GM12878 (cell line): Measurements from ENCODE around the gene ARIH2.

Experiments used
- BCL11A ChIP-seq: IDR thresholded peaks from 2 replicates; pipeline ENCODE4 v1.6.1; 2011; ENCODE audit warnings: low read depth, low read length
- CEBPB ChIP-seq, 2 experiments: fragments of 150-350 bp in 1 of 2; IDR thresholded peaks; 2 replicates each; pipeline ENCODE4 v1.6.1; 2012 to 2014; ENCODE audit warnings: low read depth in 2 of 2, low read length in 2 of 2, borderline replicate concordance in 1 of 2, inconsistent platforms in 1 of 2
- EZH2 ChIP-seq: IDR thresholded peaks from 2 replicates; pipeline ENCODE4 v1.6.1; 2012; ENCODE audit warnings: low read depth, mild to moderate bottlenecking, control low read depth, inconsistent platforms, low read length, borderline replicate concordance; ENCODE audit not compliant: control insufficient read depth
- MTA3 ChIP-seq: IDR thresholded peaks from 2 replicates; pipeline ENCODE4 v1.6.1; 2012; ENCODE audit warnings: low read length, inconsistent platforms, borderline replicate concordance
- MXI1 ChIP-seq: fragments of 150-350 bp; IDR thresholded peaks from 2 replicates; pipeline ENCODE4 v1.6.1; 2011; ENCODE audit warnings: low read depth, mild to moderate bottlenecking, inconsistent platforms, low read length, improper control_type of control experiment
- POLR2A ChIP-seq: IDR thresholded peaks from 2 replicates; pipeline ENCODE4 v1.6.1; 2011; ENCODE audit warnings: low read depth, mild to moderate bottlenecking, low read length
- RAD21 ChIP-seq: IDR thresholded peaks from 2 replicates; pipeline ENCODE4 v1.6.1; 2011; ENCODE audit warnings: mild to moderate bottlenecking, low read depth, low read length, moderate library complexity; ENCODE audit not compliant: insufficient read depth
- RFX5 ChIP-seq: IDR thresholded peaks from 2 replicates; pipeline ENCODE4 v1.6.1; 2011; ENCODE audit warnings: low read depth, low read length, improper control_type of control experiment
- SP1 ChIP-seq: IDR thresholded peaks from one replicate; pipeline ENCODE4 v1.6.1; 2011; ENCODE audit warnings: low read depth, low read length
- YY1 ChIP-seq: IDR thresholded peaks from 2 replicates; pipeline ENCODE4 v1.6.1; 2011; ENCODE audit warnings: low read depth, mild to moderate bottlenecking, low read length
- ZNF207 ChIP-seq: fragments of 450-650 bp; IDR thresholded peaks from 2 replicates; pipeline ENCODE4 v1.6.1; 2014; ENCODE audit warnings: antibody characterized with exemption, mild to moderate bottlenecking, borderline replicate concordance
- ZZZ3 ChIP-seq: IDR thresholded peaks from 2 replicates; pipeline ENCODE4 v1.6.1; 2011; ENCODE audit warnings: low read depth; ENCODE audit not compliant: control insufficient read depth, insufficient read length

- TF ChIP-seq RAD21 (no peak), MTA3 (no peak), RFX5 (no peak), EZH2 (no peak), CEBPB (IDR thresholded peaks at IDR 0.05; ENCODE audit: borderline replicate concordance in 1 of 2, low read depth in 2 of 2, low read length in 2 of 2) (no peak), SP1 (no peak), POLR2A (no peak), ZZZ3 (no peak), BCL11A (no peak), ZNF207 (no peak), MXI1 (no peak), YY1 (no peak)
Measured at GRCh38 chr3:48984663-48985062, 66.0 kb downstream of the ARIH2 start.
